Adipose tissue (tissue), 3 donors: Measurements from ENCODE around the gene RPS5. TPM values are rescaled to one million over a fixed set of nuclear protein-coding genes. Genes with fewer than 3 reads are reported as not detected.
A peak's percentile ranks its signal among the peaks of the same experiment; 100 is the strongest.

Experiments used
- H3K27ac ChIP-seq: one replicate; pipeline ENCODE4 v1.5.1; 2013; ENCODE audit warnings: low read depth, low read length
- WGBS, 3 donors: extraction: QIAGEN DNeasy Blood & Tissue Kit; methylation state at CpG; one replicate each; pipeline ENCODE4 v1.1.7; 2013; 5-methylcytosine and 5-hydroxymethylcytosine counted together
- polyA plus RNA-seq, 3 donors: library from polyadenylated mRNA; stranded (reverse); fragments of 200-250 nt; gene quantifications; one replicate each; pipeline ENCODE4 v1.2.3, GENCODE V29; 2013
- donor health status: healthy with polysubstance abuse.
- donor health status: Bipolar disorder and iron deficiency.
- donor health status: healthy.

The RPS5 gene
- polyA plus RNA-seq, 3 donors, result 1,642 to 2,053 (median 1,868) TPM

DNA sequence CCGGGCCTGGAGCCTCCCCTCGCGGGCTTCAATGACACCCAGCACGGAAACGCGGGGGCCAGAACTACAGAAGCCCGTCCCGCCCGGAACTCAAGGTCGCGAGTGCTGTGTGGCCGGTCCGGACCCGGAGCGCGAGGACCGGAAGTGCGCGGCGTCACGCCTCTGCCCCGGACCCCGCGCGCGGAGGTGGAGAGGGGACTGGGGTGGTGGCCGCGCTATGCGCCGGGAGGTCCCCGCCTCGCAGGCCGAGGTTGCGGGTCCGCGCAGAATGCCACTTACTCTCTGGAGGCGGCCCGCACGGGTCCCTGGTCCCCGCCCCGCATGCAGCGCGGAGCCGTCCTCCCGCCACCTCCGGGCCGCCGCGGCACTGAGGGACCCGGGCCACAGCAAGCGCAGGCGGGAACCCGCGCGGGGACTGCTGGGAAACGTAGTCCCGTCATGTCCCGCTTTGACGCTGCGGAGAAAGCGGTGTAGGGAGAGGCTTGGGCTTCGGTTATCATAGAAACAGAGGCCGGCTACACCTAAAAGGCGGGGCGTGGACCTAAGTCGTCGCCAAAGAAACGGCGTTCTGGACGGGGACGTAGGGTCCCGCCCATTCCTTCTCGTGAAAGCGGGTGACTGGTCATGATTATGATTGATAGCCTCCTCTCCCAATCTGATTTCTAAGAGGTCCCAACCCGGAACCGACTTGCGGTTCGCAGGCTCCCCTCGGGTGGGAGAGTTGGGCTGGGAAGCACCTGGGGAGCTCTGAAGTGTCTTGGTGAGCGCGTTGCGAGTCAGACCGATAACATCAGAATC is 6.2 kb upstream of the RPS5 start, which contains the start of gene ZNF837:
Gene ZNF837 (minus strand): TSS at position 369 of the 798 bp plus-strand sequence. CDS start 11,698 bp downstream, outside the sequence.
- 0 to 1% (median 0%) methylated on average over 80 to 83 of the region's 83 CpGs for WGBS, 3 donors
- peak within 1 kb of the TSS; percentile 76 for H3K27ac ChIP-seq

DNA sequence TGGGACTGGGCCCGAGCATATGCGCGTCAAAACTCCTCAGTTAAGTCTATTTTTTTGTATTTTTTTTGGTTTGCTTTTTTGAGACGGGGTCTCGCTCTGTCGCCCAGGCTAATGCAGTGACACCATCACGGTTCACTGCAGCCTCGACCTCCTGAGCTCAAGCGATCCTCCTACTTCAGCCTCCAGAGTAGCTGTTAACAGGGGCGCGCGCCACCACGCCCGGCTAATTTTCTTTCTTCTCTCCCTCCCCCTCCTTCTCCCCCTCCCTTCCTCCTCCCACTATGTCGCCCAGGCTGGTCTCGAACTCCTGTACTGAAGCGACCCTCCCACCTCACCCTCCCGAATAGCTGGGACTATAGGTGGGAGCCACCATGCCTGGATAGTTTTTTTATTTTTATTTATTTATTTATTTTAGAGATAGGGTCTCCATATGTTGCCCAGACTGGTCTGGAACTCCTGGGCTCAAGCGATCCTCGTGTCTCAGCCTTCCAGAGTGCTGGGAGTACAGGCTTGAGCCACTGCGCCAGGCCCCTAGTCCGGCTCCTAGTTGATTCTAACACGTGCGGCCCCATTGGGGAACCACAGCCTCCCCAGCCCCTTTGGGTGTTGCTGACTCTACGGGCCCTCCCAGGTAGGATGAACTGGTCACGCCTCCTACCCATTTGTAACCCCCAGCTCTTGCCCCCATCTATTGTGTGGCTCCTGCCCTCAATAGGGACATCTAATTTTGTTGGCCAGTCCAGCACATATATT is 5.4 kb upstream of the RPS5 start:
- H3K27ac ChIP-seq, result no peak overlapping the region
- 26 to 32% (median 30%) methylated on average over 26 of the region's 26 CpGs for WGBS, 3 donors

DNA sequence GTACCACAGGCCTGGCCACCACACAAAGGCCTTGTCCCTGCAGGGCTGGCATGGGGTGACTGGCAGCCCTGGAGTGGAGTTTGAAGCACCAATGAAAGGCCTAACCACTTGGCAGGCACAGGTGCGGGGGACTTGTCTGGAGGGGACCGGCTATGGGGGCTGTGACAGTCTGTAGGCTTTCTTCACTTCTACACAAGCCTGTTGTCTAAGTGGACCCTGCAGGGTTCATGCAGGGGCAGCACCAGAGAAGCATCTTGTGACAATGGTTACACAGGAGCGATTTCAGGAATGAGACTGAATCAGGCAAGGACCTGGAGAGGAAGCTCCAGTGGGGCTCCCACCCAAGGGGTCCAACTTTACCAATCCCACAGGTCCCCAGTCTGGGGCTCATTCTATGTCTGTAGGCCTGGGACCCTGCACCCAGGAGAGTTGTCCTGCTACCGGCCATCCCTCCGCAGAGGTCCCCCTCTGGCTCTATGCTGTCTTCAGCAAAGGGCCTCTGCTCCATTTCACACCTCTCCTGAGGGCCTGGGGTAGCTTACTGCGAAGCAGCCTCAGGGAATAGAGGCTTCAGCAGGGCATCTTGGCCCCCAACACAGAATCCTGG is 4.0 kb upstream of the RPS5 start:
- WGBS, 3 donors, result 91 to 95% (median 94%) methylated on average over 6 of the region's 6 CpGs
- no peak overlapping the region for H3K27ac ChIP-seq

DNA sequence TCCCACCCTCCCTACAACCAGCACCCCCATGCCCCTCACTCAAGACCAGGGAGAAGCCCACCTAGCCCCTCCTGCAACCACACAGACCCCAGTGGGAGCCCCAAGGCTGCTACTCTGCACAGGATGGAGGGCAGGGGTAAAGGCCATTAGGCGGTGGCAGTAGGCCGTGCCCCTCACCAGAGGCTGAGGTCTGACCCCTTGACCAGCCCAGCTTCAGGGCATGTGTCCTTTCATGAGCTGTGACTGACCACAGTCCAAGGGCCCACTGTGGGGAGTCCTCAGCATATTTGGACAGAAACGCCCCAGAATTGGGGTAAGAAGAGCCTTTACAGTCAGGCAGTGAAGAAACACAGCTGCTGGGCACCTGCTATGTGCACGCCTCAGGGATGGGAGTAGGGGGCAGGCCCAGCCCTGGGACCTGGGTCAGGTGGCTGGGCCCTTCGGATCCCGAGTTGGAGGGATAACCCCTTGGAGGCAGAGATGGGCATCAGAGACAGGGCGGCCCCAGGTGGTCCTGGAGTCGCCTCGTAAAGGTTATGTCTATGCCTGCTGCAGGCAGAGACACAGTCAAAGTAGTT is 1.7 kb upstream of the RPS5 start:
- 69 to 86% (median 85%) methylated on average over 9 of the region's 9 CpGs for WGBS, 3 donors
- no peak overlapping the region for H3K27ac ChIP-seq

DNA sequence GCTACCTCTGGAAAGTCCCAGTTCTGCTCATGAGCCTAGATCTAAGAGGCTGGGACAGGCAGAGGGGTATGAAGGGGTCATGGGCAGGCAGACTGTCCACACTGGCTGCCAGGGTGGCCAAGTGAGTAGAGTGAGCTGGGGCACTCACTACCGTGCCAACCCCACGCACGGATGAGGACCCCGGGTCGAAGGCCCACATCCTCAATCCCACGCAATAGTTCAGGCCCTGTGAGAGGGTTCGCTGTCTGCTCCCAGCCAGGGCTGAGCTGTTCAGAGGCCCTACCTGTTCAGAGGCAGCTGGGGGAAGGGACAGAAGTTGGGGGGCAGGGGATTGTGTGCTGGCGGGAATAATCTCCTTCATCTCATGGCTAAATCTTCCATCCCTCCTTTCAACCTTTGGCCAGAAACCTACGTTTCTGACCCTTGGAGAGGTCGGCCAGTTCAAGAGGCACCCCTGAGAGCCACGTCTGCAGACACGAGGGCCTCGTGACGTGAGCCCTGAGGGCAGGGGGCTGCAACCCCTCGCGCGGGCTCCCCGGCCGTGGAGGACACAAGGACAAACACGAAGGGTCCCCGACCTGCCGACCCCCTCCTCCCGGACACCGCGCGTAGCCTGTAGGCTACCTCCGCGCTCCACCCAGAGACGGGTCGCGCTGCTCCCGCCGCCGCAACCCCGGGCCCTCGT is 1.0 kb upstream of the RPS5 start:
- H3K27ac ChIP-seq, result peak overlapping the region; percentile 60
- 7 to 11% (median 8%) methylated on average over 30 to 36 of the region's 36 CpGs for WGBS, 3 donors

DNA sequence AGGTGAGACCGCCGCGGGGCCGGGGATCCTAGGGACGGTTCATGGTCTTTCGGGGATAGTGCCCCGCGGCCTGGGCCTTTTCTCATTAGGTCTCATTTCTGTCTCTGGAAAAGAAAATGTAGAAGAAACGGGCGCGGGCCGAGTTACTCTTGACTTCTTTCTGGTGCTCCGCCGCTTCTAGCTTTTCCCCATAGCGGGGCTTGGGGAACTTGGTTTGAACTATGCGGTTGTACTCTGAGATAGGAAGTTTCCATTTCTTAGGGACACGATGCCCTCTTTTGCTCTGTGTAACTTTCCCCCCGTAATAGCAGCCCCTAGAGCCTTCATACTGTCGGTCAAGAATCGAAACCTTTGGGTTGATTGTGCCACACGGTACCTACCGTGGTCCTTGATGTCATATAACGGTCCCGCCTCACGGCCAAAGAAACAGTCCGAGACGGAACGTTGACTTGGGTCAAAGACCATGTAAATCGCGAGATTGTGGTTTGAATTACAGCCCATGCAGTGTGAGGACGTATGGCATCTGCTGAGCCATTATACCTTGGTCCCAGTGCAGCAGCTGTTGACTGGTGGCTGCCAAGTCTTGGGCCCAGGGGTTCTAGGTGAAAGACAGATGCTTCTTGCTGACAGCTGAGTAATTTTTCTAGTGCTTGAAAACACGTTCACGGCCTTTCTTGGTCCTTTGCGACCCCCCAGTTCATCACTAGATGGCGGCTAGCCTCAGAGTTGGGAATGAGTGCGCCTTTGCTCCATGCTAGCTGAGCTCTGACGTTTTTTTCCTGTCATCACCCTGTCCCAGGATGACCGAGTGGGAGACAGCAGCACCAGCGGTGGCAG is 487 bp downstream of the RPS5 start:
- H3K27ac ChIP-seq, result peak overlapping the region; percentile 60
- 5 to 9% (median 8%) methylated on average over 39 of the region's 39 CpGs for whole genome bisulfite sequencing, 3 donors

DNA sequence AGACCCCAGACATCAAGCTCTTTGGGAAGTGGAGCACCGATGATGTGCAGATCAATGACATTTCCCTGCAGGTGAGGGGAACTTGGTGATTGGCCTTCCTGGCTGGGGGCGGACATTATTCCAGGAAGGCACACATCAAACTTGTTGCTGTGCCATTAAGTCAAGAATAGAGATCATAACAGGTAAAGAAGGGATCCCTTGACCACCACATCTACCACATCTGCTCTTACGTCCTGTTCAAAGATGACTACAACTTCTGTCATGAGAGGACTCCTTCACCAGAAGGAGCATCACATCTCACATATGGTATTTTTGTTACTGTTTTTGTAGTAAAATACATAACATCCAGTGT is 1.1 kb downstream of the RPS5 start:
- WGBS, 3 donors, result 56 to 84% (median 81%) methylated on average over 3 of the region's 3 CpGs

DNA sequence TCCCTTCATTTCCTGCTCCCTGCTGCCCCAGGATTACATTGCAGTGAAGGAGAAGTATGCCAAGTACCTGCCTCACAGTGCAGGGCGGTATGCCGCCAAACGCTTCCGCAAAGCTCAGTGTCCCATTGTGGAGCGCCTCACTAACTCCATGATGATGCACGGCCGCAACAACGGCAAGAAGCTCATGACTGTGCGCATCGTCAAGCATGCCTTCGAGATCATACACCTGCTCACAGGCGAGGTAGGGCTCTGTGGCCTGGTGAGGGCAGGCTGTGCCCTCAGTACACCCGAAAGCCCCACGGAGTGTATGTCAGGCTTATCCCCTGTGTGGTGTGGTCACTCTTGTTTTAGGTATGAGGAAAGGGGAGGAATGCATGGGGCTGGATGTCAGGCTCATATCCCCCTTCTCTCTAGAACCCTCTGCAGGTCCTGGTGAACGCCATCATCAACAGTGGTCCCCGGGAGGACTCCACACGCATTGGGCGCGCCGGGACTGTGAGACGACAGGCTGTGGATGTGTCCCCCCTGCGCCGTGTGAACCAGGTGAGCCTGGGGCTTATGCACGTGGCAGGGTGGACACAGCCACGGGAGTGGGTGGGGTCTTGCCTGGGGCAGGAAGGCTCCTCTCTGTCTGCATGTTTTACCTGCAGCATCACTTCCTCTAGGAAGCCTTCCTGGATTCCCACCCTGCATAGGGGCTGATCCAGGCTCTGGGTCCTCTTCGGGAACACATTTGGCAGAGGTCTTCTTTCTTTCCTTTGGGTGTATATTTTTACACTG is 6.1 kb downstream of the RPS5 start:
- no peak overlapping the region for H3K27ac ChIP-seq
- WGBS, 3 donors, result 90 to 92% (median 92%) methylated on average over 26 of the region's 26 CpGs

More for the DNA sequence above, 1.1 kb downstream of the RPS5 start:
- H3K27ac ChIP-seq, result no peak overlapping the region

DNA sequence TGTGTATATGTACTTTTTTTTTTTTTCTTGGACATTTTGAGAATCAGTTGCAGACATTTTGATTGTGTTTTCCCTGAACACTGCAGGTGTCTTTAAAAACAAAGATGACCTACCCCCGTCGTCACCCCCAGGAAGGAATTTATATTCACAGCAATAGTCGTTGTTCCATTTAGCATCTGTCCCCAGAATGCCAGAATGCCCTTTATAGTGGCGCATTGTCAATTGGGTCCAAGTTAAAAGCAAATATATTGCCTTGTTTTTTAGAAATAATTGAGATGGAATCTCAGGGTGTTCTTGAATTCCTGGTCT is 6.6 kb downstream of the RPS5 start:
- 85 to 92% (median 88%) methylated on average over 4 of the region's 4 CpGs for WGBS, 3 donors
- H3K27ac ChIP-seq, result no peak overlapping the region

DNA sequence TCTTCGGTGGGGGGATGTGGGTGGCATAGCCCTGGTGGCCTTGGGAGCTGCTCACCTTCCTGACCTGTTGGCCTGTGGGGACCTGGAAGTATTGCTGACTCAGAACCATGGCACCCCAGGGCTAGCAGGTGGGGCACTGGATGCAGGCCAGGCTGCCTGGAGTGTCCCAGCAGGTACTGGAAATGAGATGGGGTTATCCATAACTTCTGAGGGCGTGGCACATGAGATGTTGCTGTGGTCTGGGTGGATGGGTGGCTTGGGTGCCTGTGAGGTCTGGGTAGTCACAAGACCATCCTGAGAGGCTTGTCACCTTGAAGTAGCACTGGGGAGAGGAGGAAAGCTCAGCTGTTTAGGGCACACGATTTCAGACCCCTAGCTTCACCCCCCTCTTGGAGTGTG is 7.8 kb downstream of the RPS5 start:
- no peak overlapping the region for H3K27ac ChIP-seq
- WGBS, 3 donors, result 59 to 69% (median 69%) methylated on average over 3 of the region's 3 CpGs

DNA sequence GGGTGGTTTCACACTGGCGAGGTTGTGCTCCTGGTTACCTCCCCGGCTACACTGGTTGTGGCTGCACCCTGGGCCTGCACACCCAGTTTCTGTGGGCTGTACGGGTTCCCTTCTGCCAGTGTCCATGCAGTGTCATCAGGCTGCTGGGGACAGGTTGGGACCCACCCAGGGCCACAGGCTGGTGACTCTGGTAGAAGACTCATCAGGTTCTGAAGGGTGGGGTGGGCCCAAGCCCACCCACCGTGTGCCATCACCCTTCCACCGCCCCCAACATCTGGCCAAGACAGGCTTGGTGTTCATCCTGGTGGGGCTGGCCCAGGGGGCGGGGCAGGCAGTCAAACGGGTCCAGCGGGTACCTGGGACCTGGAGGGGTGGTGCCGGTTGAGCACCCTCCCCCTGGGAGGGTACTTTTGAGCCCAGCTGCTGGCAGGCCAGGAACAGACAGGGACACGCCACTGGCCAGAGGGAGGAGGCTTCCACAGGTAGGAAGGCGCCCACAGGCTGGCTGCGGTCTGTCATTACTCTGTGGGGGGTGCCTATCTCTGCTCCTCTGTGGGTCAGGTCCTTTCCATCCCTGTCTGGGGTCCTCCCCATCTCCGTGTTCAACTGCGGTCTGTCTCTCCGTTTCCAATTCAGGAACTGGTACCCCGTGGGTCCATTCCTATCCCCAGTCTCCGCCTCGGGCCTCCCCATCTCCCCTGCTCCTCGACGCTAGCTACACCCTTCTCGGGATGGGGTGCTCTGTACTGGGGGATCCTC is 8.3 kb downstream of the RPS5 start, which contains the start of gene RNF225:
Gene RNF225 (plus strand): TSS at position 437 of the 759 bp plus-strand sequence. CDS start 434 bp downstream, outside the sequence.
- no peak within 1 kb of the TSS for H3K27ac ChIP-seq
- 27 to 45% (median 39%) methylated on average over 20 to 21 of the region's 21 CpGs for WGBS, 3 donors

DNA sequence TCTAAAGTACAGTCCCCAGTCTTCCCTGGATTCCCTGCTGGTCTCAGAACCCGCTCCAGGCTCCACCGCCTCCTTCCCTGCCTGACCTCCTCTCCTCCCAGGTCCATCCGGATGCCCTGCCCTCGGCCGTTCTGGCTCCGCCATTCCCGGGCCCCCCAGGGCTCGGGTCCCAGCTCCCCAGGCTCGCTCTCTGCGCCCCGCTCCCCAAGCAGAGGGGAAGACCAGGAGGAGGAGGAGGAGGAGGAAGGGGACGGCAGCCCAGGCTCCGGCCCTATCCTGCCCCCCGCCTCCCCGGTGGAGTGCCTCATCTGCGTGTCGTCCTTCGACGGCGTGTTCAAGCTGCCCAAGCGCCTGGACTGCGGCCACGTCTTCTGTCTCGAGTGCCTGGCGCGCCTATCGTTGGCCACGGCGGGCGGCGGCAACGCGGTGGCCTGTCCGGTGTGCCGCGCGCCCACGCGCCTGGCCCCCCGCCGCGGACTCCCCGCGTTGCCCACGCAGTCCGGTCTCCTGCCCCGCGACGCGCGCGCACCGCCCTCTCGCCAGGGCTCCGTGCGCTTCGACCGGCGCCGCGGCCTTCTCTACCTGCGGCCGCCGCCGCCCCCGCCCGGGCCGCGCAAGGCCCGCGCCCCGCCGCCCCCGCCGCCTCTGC is 9.0 kb downstream of the RPS5 start:
- 4 to 6% (median 5%) methylated on average over 26 to 75 of the region's 75 CpGs for WGBS, 3 donors
- H3K27ac ChIP-seq, result no peak overlapping the region

DNA sequence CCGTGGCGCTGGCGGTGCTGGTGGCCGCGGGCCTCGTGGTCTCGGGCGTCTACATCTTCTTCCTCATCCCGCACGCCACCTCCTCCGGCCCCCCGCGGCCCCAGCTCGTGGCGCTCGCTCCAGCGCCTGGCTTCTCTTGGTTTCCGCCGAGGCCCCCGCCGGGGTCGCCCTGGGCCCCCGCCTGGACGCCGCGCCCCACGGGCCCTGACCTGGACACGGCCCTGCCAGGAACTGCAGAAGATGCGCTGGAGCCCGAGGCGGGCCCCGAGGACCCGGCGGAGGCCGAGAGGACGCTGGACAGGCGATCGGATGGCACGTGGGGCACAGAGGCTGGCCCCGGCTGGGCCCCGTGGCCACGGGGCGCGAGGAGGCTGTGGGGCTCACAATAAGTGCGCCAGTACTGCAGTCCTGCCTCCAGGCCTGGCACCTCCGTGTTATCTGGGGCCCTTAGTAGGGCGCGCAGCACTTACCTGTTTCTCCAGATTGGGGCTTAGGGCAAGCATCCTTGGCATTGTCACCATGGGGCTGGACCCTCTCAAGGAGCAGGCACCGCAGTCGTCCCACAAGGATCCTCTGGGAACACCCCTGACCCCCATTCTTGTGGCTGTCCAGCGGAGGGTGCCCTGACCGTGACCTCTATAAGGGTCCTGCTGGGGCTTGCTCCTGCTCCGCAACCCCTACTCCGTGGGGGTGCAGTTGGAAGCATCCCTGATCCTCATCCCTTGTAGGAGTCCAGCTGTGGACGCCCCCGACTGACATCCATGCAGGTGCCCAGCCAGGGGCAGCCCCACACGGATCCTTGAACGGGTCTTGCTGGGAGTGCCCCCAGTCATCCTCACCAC is 9.8 kb downstream of the RPS5 start:
- H3K27ac ChIP-seq, result no peak overlapping the region
- 26 to 29% (median 27%) methylated on average over 51 to 58 of the region's 58 CpGs for WGBS, 3 donors

DNA sequence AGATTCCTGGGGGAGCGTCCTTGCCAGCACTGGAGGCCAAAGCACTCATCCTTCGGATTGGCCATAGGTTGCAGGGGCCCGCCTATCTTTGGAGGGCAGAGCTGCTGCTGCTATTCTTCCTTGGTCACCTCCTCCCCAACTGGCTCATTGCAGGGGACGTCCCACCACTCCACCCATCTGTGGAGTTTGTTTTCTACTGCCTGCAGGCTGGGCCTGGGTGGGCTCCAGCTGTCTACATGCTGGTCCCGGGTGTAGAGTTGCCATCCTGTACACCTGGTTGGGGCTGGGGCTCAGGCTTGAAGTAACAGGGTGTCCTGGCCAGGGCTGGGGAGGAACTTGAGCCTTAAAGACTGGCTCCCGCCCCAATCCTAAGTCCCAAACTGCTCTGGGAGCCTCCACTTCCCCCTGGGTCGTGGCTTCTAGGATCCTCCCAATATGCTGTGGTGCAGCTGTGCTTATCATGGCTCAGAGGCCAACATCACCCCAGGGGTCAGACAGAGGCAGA is 10.5 kb downstream of the RPS5 start:
- 59 to 68% (median 67%) methylated on average over 7 of the region's 7 CpGs for WGBS, 3 donors

DNA sequence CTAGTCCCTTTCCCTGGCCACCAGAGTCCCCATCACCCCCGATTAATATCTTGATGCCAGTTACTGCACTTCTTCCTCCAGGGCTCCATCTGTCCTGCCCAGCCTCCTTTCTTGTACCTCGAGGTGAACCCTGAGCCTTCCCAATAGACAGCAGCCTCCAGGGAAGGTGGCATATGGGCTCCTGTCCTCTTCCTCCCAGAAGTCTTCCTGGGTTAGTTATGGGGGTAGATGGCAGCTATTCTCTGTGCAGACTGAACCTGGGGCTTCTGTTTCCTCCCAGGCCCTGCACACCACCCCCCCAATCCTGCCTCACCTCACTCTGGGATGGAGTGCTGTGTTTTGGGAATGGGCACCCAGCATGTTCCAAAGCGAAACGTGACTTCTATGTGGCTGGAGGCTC is 11.0 kb downstream of the RPS5 start:
- H3K27ac ChIP-seq, result no peak overlapping the region
- 72 to 85% (median 83%) methylated on average over 4 of the region's 4 CpGs for WGBS, 3 donors

More for the DNA sequence above, 10.5 kb downstream of the RPS5 start:
- H3K27ac ChIP-seq, result no peak overlapping the region
